ENCODE data around the gene GPR6.

The GPR6 gene

GRCh38 chr6:110020888-110021287, 42.8 kb downstream of the GPR6 start:
- Histone ChIP-seq H3K36me3 (ENCODE audit: control insufficient read depth, insufficient read depth, low read length) (no peaks in the 10 kb centered on the region), H3K9ac (no peak overlapping the region), H3K4me2 (ENCODE audit: low read length) (no peak overlapping the region), H3K4me1 (no peaks in the 10 kb centered on the region), H3K79me2 (no peaks in the 10 kb centered on the region), H3K4me3 (ENCODE audit: low read depth, low read length) (no peak overlapping the region), H3K9me3 (ENCODE audit: control insufficient read depth, low read length) (no peaks in the 10 kb centered on the region), H3K27ac (no peak overlapping the region), H2AFZ (no peak overlapping the region), H3K27me3 (ENCODE audit: control insufficient read depth, insufficient read depth, low read length) (no peaks in the 10 kb centered on the region)
- TF ChIP-seq, protein P1, sequence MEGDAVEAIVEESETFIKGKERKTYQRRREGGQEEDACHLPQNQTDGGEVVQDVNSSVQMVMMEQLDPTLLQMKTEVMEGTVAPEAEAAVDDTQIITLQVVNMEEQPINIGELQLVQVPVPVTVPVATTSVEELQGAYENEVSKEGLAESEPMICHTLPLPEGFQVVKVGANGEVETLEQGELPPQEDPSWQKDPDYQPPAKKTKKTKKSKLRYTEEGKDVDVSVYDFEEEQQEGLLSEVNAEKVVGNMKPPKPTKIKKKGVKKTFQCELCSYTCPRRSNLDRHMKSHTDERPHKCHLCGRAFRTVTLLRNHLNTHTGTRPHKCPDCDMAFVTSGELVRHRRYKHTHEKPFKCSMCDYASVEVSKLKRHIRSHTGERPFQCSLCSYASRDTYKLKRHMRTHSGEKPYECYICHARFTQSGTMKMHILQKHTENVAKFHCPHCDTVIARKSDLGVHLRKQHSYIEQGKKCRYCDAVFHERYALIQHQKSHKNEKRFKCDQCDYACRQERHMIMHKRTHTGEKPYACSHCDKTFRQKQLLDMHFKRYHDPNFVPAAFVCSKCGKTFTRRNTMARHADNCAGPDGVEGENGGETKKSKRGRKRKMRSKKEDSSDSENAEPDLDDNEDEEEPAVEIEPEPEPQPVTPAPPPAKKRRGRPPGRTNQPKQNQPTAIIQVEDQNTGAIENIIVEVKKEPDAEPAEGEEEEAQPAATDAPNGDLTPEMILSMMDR (IDR thresholded peaks at IDR 0.05), result no peak

DNA sequence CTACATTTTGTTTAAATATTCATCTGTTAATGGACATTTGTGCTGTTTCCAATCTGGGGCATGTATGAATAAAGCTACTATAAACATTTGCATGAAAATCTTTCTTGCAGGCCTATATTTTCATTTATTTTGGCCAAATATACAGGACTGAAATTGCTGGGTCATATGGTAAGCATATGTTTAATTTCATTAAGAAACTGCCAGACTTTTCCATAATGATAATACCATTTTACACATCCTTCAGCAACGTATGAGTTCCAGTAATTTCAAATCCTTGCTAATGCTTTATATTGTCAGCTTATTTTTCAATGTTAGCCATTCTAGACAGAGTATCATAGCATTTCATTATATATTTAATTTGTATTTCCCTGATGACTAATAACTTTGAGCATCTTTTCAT, 51.0 kb downstream of the GPR6 start:
- Histone ChIP-seq H3K36me3 (ENCODE audit: control insufficient read depth, insufficient read depth, low read length) (no peaks in the 10 kb centered on the region), H3K27me3 (ENCODE audit: control insufficient read depth, insufficient read depth, low read length) (no peaks in the 10 kb centered on the region), H3K4me3 (ENCODE audit: low read depth, low read length) (no peak overlapping the region), H2AFZ (no peak overlapping the region), H3K79me2 (no peaks in the 10 kb centered on the region), H3K9me3 (ENCODE audit: control insufficient read depth, low read length) (no peaks in the 10 kb centered on the region), H3K9ac (no peak overlapping the region), H3K27ac (no peak overlapping the region), H3K4me2 (ENCODE audit: low read length) (no peak overlapping the region), H3K4me1 (no peaks in the 10 kb centered on the region)
- TF ChIP-seq, protein P1 (IDR thresholded peaks at IDR 0.05), result no peak
